ENCODE results near the gene NR1I2.

Gene NR1I2

DNA sequence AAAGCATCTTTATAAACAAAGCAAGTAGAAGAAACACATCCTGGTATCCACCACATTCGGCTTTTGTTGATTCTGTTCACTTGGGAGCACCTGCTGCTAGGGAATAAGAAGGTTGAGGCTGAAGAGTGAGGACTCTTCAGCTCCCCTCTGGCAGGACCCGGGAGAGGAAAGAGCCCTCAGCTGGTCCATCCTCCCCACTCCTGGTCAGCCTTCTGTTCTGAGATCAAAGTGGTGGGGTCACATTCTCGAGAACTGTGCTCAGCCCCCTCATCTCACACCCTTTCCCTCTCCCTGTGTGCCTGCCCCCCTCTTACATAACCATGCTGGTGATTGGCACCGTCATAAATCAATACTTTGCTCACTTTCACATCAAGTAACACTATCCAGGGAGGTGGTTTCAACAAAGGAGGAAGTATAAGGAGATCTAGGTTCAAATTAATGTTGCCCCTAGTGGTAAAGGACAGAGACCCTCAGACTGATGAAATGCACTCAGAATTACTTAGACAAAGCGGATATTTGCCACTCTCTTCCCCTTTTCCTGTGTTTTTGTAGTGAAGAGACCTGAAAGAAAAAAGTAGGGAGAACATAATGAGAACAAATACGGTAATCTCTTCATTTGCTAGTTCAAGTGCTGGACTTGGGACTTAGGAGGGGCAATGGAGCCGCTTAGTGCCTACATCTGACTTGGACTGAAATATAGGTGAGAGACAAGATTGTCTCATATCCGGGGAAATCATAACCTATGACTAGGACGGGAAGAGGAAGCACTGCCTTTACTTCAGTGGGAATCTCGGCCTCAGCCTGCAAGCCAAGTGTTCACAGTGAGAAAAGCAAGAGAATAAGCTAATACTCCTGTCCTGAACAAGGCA lies at the start of gene NR1I2:
Gene NR1I2 (plus strand): TSS at position 772 of the 869 bp plus-strand sequence.
- DNase-seq (ENCODE audit: low spot score) = no peak

DNA sequence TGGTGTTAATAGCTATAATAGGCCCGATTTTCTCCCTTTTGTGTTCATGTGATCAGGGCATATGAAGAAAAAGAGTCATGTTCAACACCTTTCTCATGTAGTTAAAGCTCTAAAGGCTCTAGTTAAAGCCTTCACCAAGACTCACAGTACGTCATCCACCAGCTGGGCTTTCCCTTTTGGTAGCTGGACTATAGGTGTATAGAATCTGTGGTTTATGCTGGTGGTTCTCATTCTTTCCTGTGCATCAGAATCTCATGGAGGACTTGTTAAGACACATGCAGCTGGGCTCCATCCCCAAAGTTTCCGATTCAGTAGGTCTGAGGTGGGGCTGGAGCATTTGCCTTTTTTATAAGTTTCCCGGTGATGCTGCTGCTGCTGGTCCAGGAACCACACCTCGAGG lies 48.1 kb upstream of the NR1I2 start:
- DNase-seq (ENCODE audit: low spot score) = no peak

DNA sequence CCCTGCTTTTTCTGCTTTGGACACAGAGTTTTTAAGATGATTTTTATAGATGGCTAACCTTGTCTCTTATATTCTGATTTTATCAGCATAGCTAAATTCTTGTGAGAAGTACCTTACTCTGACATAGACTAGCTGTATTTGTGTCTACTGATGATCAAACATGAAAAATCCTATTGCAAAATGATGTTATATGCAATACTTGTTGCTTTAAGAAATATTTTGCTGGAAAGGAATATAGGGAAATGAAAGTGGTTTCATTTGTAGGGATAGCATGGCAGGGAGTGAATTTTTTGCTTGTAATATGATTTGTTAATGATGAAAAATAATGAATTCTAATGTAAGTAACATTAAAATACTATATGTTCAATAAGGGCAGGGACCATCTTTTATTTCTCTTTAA lies 43.2 kb upstream of the NR1I2 start:
- DNase-seq (ENCODE audit: low spot score) = no peak

DNA sequence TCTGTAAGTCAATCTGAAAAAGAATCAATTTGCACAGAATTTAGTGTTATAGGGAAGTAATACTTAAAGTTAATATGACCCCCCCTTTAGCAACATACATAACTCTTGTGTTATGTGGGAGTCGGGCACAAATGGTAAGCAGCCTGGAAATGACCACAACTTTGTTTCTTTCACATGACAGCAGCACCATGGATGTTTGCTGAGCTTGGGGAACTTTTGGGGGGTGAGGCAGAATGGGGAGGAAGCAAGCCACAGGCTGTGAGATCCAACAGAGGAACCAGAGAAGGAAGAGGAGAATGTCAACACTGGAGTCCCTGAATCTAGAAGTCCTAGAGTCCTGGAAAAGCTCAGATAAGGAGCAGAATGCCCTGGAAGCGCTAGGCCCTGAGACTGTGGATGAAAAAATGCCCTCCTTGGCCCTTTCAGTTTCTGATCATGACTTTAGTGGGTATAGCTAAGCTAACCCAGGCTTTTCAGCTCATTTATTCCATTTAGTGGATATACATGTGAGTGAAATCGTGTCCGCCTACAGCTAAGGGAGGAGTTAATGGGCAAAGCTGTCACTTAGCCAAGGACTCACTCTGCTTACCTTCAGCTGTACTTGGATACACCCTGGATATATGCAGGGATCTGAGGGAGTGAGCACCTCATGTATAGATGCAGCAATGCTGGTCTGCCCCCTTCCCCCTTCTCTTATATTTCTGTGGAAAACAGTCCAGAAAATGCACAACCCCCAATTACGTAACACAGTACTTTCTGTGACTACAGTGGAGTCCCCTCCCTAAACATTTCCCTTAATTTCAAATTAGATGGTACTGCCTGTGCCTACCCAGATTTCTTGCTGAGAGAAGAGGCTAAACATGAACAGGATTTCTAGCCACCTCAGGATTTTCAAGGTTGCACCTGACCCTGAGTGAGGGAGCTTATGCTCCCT lies 40.0 kb upstream of the NR1I2 start:
- DNase-seq (ENCODE audit: low spot score) = no peak

DNA sequence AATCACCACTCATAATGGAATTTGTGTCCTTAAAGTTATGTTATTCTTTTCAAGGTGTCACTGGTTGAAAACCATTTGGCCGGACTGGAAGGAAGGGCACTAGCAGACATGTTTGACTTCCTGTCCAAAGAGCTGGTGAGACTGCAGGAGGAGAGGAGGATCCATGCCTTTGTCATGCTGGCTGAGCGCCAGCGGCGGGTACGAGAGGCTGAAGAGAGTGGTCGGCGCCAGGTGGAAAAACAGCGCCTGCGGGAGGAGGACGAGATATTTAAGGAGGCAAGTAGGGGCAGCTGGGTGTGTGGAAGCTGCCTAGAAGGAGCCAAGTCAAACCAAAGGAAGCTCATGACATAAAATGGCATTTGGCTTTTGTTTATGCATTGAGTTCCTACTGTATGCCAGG lies 38.0 kb upstream of the NR1I2 start:
- DNase-seq (ENCODE audit: low spot score) = no peak

DNA sequence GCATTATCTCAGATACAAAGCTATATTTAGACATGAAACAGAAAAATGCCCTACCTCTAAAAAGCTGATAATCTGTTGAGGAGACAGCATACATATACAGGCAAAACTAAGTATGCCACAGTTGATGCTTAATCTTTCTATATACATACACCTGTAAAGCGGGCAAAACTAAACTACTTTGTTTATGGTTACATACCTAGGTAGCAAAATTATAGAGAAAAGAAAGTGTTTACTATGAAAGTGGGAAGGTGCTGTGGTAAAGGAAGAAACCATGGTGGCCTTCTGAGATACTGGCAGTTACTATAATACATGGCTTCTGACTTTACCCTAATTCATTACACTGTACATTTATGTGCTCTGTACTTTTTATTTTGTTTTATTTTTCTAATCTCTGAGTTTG lies 36.0 kb upstream of the NR1I2 start:
- DNase-seq (ENCODE audit: low spot score) = no peak

DNA sequence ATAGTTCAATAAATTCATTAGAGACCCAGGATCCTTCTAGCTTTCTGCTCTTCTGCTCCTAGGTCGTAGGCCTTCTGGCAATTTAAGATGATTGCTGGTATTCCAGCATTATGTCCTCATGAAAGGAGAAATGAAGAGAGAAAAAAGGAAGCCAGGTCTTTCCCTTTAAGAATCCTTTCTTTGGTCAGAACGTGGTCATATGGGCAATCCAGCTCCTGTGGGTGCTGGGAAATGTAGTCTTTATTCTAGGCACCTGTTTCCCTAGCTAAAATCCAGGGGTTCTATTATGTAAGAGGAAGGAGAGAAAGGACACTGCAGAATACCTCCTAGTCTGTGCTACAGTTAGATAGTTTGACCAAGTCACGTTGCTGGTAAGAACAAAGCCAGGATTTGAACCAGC lies 35.5 kb upstream of the NR1I2 start:
- DNase-seq (ENCODE audit: low spot score) = no peak

DNA sequence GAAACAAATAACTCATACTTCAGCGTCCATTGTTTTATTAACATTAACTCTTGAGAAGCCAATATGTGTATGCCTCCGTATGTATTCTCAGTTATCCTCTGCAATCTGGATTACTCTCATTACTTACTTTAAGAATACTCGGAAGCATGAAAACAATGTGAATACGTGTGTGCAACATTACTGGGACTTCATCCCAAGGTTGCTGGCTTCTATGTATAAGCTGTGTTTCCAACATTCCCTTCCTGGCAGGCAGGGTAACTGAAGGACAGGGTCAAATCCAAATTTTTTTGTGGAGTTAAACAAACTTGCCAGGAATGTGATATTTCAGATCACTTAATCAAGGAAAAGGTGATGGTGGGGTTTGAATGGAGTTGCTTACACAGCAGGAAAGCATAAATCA lies 34.5 kb upstream of the NR1I2 start:
- DNase-seq (ENCODE audit: low spot score) = no peak

DNA sequence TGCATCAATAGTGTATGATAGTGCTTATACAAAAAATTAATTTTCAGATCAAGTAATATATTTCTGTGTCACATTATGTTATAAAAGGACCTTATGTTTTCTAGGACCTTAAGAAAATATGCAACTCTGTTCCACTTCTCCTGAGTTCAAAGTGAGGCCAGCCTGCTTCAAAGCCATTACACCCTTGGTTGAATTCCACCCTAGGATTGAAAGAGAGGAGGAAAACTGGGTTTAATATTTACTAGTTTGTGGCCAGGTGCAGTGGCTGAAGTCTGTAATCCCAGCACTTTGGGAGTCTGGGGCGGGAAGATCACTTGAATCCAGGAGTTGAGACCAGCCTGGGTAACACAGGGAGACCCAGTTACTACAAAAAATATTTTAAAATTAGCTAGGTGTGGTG lies 32.9 kb upstream of the NR1I2 start:
- DNase-seq (ENCODE audit: low spot score) = no peak

DNA sequence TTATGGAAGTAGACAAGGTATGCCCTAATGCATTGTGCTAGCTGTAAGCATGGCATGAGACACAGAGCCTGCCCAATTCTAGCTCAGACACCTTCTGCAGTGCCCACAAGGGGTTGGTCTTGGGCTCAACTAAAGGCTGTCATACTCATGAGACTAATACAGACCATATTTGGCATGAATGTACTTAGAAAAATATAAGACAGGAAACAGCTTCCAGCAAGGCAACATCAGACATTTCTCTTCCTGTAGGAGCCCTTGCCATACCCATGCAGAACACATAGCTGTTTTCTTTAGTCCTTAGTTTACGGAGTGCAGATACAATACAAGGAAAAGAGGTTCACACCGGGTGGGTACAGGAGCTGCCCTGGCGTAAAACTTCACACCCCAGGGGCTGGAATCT lies 30.5 kb upstream of the NR1I2 start:
- no peak for DNase-seq (ENCODE audit: low spot score)

DNA sequence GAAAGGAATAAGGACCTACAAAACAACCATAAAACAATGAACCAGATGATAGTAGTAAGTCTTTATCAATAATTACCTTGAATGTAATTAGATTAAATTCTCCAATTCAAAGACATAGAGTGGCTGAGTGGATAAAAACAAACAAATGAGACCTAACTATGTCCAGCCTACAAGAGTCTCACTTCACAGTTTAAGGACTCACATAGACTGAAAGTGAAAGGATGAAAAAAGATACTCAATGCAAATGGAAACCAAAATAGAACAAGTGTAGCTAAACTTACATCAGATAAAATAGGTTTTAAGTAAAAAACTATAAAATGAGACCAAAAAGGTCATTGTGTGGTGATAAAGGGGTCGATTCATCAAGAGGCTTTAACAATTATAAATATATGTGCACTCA lies 21.9 kb upstream of the NR1I2 start:
- DNase-seq (ENCODE audit: low spot score) = no peak

DNA sequence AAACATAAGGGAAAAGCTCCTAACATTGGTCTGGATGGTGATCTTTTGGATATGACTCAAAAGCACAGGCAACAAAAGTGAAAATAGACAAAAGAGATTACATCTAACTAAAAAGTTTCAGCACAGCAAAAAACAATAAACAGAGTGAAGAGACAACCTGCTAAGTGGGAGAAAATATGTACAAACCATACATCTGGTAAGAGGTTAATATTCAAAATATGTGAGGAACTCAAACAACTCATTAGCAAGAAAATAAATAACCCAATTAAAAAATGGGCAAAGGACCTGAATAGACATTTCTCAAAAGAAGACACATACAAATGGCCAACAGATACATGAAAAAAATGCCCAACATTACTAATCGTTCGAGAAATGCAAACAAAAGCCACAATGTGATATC lies 19.0 kb upstream of the NR1I2 start:
- DNase-seq (ENCODE audit: low spot score) = no peak

DNA sequence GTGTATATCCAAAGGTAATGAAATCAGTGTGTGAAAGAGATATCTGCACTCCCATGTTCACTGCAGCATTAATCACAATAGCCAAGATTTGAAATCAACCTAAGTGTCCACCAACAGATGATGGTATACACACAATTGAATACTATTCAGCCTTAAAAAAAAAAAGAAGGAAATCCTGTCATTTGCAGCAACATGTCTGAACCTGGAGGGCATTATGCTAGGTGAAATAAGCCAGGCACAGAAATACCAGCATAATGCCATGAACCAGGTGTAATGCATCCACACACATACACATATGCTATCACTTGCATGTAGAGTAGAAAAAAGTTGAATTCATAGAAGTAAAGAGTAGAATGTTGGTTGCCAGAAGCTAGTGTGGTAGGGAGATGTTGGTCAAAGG lies 18.4 kb upstream of the NR1I2 start:
- DNase-seq (ENCODE audit: low spot score) = no peak

DNA sequence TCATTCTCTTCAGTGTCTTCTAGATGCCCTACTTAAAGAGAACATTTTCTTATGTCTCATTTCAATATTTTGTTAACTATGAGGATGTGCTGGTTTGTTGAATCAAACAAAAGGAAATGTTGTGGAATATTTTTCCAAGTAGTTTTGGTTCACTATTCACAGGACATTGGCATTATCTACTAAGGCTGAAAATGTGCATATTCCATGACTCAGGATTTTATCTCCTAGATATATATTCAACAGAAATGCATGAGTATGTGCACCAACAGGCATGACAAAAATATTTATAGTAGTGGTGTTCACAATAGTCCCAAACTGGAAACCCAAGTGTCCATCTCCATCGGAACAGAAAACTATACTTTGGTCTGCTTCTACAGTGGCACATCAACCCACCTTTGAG lies 16.7 kb upstream of the NR1I2 start:
- DNase-seq (ENCODE audit: low spot score) = no peak

DNA sequence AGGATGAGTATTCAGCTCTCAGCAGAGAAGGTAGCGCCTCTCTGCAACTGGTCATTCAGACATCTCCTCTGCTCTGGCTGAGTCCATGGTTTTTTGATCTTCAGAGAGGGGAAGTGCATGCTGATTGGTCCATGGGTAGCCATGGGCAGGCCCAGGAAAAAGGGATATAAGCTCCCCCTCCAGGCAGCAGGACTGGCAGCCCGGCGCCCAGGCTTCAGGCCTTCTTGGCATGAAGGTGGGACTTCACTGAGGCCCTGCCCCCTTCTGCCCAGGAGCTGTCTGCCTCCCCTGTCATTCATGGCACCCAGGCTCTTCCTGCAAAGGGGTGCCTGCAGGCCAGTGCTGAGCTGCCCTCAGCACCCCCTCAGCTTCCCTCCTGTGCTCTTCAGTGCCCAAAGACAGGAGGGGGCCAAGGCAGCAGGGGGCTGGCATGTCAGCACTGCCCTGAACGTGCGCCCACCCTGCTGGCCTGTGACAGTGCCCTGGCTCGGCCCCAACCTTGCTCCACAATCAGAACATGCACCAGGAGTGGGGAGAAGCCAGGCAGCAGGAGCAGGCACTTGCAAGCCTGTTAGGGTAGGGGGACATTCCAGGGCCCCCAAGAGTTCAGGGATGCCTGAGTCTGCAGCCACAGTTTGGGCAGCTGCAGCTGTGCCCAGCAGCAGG lies 13.8 kb upstream of the NR1I2 start:
- no peak for DNase-seq (ENCODE audit: low spot score)

DNA sequence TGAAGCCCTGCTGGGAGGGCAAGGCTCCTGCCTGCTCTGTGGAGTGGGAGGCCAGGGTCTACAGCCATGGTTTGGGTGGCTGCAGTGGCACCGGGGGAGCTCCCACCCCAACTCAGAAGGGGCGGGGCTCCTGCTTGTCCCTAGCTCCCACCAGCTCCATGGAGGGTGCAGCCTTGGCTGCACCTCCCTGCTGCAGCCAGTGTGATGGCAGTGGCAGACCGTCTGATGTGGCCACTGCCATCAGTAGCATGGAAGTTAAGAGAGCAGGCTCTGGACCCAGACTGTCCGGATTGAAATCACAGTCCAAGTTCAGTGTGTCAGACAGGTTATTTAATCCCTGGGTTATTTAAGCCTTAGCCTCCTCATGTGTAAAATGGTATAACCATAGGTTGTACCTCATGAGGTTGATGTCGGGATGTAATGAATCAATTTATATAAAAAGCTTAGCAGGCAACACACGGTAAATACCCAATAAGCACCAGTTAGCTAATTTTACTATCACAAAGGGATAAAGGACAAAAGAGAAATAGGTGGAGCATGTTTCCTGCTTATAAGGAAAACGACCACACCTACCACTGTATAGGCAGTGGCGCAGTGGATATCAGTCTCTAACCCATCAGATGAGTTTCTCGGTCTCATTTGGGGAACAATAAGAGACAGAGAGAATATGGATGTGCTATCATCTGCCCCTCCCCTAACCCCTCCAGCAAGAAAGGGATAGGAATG lies 13.1 kb upstream of the NR1I2 start:
- DNase-seq (ENCODE audit: low spot score) = no peak

DNA sequence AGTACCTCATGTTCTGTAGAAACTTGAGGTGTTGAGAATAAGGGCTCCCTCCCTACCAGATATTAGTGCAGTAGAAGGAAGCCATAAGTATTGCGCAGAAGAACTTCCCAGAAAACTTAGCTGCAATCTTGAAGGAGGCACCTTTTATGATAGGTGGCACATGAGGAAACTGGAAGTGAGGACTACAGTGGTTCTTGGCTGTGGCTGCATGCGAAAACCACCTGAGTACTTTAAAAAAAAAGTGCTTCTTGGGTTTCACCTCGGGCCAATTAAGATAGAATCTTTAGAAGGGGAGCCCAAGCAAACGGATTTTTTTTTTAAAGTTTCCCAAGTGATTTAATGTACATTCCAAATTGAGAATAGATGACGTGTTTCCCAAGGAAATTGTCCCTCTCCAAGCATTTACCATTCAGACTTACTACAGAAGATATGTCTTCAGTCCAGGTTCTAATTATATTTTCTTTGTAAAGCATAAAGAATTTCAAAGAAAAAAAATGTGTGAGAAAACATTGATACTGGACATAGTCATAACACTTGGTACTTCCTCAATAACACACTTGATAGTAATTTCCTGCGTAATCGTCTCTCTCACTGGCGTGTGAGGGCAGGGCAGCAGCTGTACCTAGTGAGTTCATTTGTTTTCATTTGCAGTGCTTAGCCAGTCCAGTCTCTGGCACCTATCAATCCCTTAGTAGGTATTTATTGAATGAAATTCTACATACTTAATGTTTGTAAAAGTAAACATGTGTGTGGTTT lies 12.3 kb upstream of the NR1I2 start:
- no peak for DNase-seq (ENCODE audit: low spot score)

DNA sequence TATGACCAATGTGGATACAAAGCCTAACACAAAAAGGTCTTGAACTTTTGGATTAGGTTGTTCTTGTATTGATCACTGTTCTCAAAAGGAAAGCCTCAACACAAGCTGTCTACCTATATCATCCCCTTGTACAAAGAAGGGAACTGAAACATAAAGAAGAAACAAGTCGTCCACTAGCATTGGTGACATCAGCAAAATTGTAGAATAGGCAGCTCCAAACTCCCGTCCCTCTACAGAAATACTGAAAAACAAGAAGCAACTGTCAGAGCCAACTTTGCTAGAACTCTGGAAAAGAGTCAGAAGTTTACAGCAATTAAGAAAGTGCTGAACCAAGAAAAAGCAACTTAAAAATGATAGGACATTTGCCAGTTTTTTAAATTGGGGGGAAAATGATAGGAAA lies 7.5 kb upstream of the NR1I2 start:
- DNase-seq (ENCODE audit: low spot score) = peak; percentile 63

DNA sequence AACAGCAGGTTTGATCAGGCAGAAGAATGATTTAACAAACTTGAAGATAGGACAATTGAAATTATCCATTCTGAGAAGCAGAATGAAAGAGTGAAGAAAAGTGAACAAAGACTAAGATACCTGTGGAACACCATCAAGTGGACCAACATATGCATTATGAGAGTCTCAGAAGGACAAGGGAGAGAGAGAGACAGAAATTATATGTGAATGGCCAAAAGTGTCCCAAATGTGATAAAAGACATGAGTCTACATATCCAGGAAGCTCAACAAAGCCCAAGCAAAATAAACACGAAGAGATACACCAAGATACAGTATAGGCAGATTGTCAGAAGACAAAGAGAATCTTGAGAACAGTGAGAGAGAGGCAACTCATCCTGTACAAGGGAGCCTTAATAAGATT lies 5.6 kb upstream of the NR1I2 start:
- no peak for DNase-seq (ENCODE audit: low spot score)

DNA sequence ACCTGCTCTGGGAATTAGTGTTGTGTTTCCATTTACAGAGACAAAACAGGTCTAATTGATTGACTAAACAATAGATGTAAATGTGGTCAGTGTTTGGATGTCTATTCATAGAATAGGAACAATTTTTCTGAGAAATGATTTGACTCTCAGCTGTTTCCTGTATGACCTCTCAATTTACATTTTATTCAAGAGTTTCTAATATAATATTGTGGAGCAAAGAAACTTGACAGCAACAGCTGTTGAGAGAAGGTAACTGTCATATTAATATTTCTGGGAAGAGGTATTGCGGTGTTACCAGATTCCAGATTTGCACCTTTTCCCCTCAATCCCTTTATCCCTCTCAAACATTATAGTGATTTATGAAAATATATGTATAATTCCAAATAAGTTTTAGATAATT lies 3.7 kb upstream of the NR1I2 start:
- DNase-seq (ENCODE audit: low spot score) = no peak

DNA sequence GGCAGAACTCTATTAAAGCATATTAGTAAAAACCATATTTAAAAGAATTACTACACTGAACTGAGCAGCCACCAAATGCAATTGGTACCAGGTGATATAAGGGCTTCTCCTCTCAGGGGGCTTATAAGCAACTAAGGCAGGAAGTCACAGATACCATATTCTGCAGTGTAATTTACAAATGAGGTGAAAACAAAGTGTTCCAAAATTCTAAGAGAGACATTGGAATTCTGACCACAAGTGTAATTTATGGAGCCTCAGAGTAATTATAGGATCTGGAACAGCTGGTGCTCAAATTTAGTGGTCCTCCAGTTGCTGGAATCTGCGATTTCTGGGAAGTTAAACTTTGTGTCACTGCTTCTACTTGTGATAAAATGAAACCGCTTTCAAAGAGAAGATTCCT lies 3.1 kb upstream of the NR1I2 start:
- DNase-seq (ENCODE audit: low spot score) = no peak
